Trophoblast cell (in vitro differentiated cells and primary cell): ENCODE measurements around the gene SYNJ1.

Source experiments
- DNase-seq, 2 donors: peaks; one replicate each; pipeline ENCODE4 v3.0.0-alpha.2; 2016
- H2AFZ ChIP-seq: 2 replicates; pipeline ENCODE4 v1.6.1; 2013; ENCODE audit warnings: low read length, moderate library complexity, mild to moderate bottlenecking; ENCODE audit not compliant: insufficient read depth, poor library complexity
- H2AK5ac ChIP-seq: 2 replicates; pipeline ENCODE4 v1.6.1; 2013; ENCODE audit warnings: mild to moderate bottlenecking, low read length
- H2BK120ac ChIP-seq: 2 replicates; pipeline ENCODE4 v1.6.1; 2013; ENCODE audit warnings: low read length, mild to moderate bottlenecking, moderate library complexity; ENCODE audit not compliant: insufficient read depth, poor library complexity
- H2BK12ac ChIP-seq: 2 replicates; pipeline ENCODE4 v1.6.1; 2013; ENCODE audit warnings: mild to moderate bottlenecking, low read length, moderate library complexity
- H2BK5ac ChIP-seq: 2 replicates; pipeline ENCODE4 v1.6.1; 2013; ENCODE audit warnings: low read length, low read depth, moderate library complexity, mild to moderate bottlenecking; ENCODE audit not compliant: poor library complexity
- H3K14ac ChIP-seq: 2 replicates; pipeline ENCODE4 v1.6.1; 2013; ENCODE audit warnings: mild to moderate bottlenecking, low read length
- H3K18ac ChIP-seq: 2 replicates; pipeline ENCODE4 v1.6.1; 2013; ENCODE audit warnings: mild to moderate bottlenecking, low read length
- H3K23ac ChIP-seq: 2 replicates; pipeline ENCODE4 v1.6.1; 2013; ENCODE audit warnings: low read length
- H3K27ac ChIP-seq: 2 replicates; pipeline ENCODE4 v1.5.1; 2013; ENCODE audit warnings: low read depth, mild to moderate bottlenecking, inconsistent platforms, low read length, moderate library complexity
- H3K27me3 ChIP-seq: 2 replicates; pipeline ENCODE4 v1.6.1; 2013; ENCODE audit warnings: inconsistent platforms, mild to moderate bottlenecking, low read length, moderate library complexity; ENCODE audit not compliant: insufficient read depth
- H3K36me3 ChIP-seq, 2 experiments: 1 replicate in 1 of 2; 2 replicates in 1 of 2; pipeline ENCODE4 v1.6.1; 2013; ENCODE audit warnings: low read length in 2 of 2, mild to moderate bottlenecking in 2 of 2, moderate library complexity in 1 of 2; ENCODE audit not compliant: insufficient read depth in 2 of 2, control insufficient read depth in 1 of 2
- H3K4ac ChIP-seq: 2 replicates; pipeline ENCODE4 v1.6.1; 2013; ENCODE audit warnings: low read depth, mild to moderate bottlenecking, low read length, moderate library complexity
- H3K4me1 ChIP-seq, 2 experiments: 1 replicate in 1 of 2; 2 replicates in 1 of 2; pipeline ENCODE4 v1.6.1; 2013; ENCODE audit warnings: low read length in 2 of 2, mild to moderate bottlenecking in 2 of 2, moderate library complexity in 1 of 2; ENCODE audit not compliant: insufficient read depth in 2 of 2, control insufficient read depth in 1 of 2
- H3K4me2 ChIP-seq: 2 replicates; pipeline ENCODE4 v1.6.1; 2013; ENCODE audit warnings: inconsistent platforms, mild to moderate bottlenecking, low read length, moderate library complexity
- H3K4me3 ChIP-seq: 2 replicates; pipeline ENCODE4 v1.5.1; 2013; ENCODE audit warnings: mild to moderate bottlenecking, low read depth, low read length, inconsistent platforms
- H3K79me1 ChIP-seq: one replicate; pipeline ENCODE4 v1.6.1; 2013; ENCODE audit warnings: low read length
- H3K79me2 ChIP-seq: 2 replicates; pipeline ENCODE4 v1.6.1; 2013; ENCODE audit warnings: low read length, mild to moderate bottlenecking; ENCODE audit not compliant: control insufficient read depth, insufficient read depth, poor library complexity
- H3K9ac ChIP-seq: 2 replicates; pipeline ENCODE4 v1.6.1; 2013; ENCODE audit warnings: mild to moderate bottlenecking, low read length
- H3K9me3 ChIP-seq: 2 replicates; pipeline ENCODE4 v1.6.1; 2013; ENCODE audit warnings: low read depth, mild to moderate bottlenecking, control low read depth, inconsistent platforms, low read length; ENCODE audit not compliant: insufficient read depth
- H4K12ac ChIP-seq: 2 replicates; pipeline ENCODE4 v1.6.1; 2013; ENCODE audit warnings: low read depth, mild to moderate bottlenecking, low read length, moderate library complexity
- H4K8ac ChIP-seq: 2 replicates; pipeline ENCODE4 v1.6.1; 2013; ENCODE audit warnings: low read depth, mild to moderate bottlenecking, low read length, moderate library complexity
- H4K91ac ChIP-seq: one replicate; pipeline ENCODE4 v1.6.1; 2013; ENCODE audit warnings: low read depth, mild to moderate bottlenecking, low read length, moderate library complexity
- WGBS: extraction: QIAGEN DNeasy Blood & Tissue Kit; methylation state at CpG from one replicate; pipeline ENCODE4 v1.1.7; 2013; ENCODE audit warnings: missing lambda C conversion rate; ENCODE audit not compliant: insufficient read length, insufficient coverage; ENCODE audit errors: extremely low coverage; 5-methylcytosine and 5-hydroxymethylcytosine counted together

SYNJ1 gene

GRCh38 chr21:32602099-32602498 is 125.7 kb downstream of the SYNJ1 start:
- Histone ChIP-seq H3K23ac (no peak overlapping the region), H3K79me2 (no peaks in the 10 kb centered on the region)
- no CpG with 5 or more reads among the region's 6 CpGs for WGBS

GRCh38 chr21:32599526-32599925 is 128.3 kb downstream of the SYNJ1 start:
- no peaks in the 10 kb centered on the region for H3K4me1 ChIP-seq
- H3K27me3 ChIP-seq: no peaks in the 10 kb centered on the region
- no peak overlapping the region for H2AK5ac ChIP-seq
- no peak overlapping the region for H3K23ac ChIP-seq
- no peak overlapping the region for H3K4ac ChIP-seq
- H4K8ac ChIP-seq: no peak overlapping the region
- no peak overlapping the region for H2AFZ ChIP-seq
- no peak overlapping the region for H3K27ac ChIP-seq
- no peak for DNase-seq
- H3K14ac ChIP-seq: no peak overlapping the region
- peaks cover 1% of the 10 kb centered on the region for H3K9me3 ChIP-seq
- H3K9ac ChIP-seq: no peak overlapping the region
- no peak overlapping the region for H3K4me2 ChIP-seq
- H4K91ac ChIP-seq: no peak overlapping the region
- no peaks in the 10 kb centered on the region for H3K79me1 ChIP-seq
- no peak overlapping the region for H3K4me3 ChIP-seq
- H4K12ac ChIP-seq: no peak overlapping the region
- no peak overlapping the region for H3K18ac ChIP-seq
- WGBS: no CpG with 5 or more reads among the region's 8 CpGs
- peaks cover 26 to 33% of the 10 kb centered on the region in 2 experiments for H3K36me3 ChIP-seq
- no peak overlapping the region for H2BK120ac ChIP-seq
- H2BK12ac ChIP-seq: no peak overlapping the region
- no peak overlapping the region for H2BK5ac ChIP-seq
- H3K79me2 ChIP-seq: no peaks in the 10 kb centered on the region

More at GRCh38 chr21:32602099-32602498, 125.7 kb downstream of the SYNJ1 start:
- DNase-seq: no peak
- Histone ChIP-seq H3K4me1 (no peaks in the 10 kb centered on the region), H3K36me3 (peaks cover 35 to 50% of the 10 kb centered on the region in 2 experiments), H2BK12ac (no peak overlapping the region), H3K9me3 (no peaks in the 10 kb centered on the region), H3K79me1 (no peaks in the 10 kb centered on the region), H4K91ac (no peak overlapping the region), H3K14ac (no peak overlapping the region), H4K8ac (no peak overlapping the region), H2AFZ (no peak overlapping the region), H2BK120ac (no peak overlapping the region), H2BK5ac (no peak overlapping the region), H3K4me3 (no peak overlapping the region), H3K27me3 (no peaks in the 10 kb centered on the region), H2AK5ac (no peak overlapping the region), H3K18ac (no peak overlapping the region), H3K4ac (no peak overlapping the region), H3K4me2 (no peak overlapping the region), H3K9ac (no peak overlapping the region), H4K12ac (no peak overlapping the region), H3K27ac (no peak overlapping the region)

GRCh38 chr21:32599091-32599490 is 128.7 kb downstream of the SYNJ1 start:
- no peak overlapping the region for H3K4me2 ChIP-seq
- H3K18ac ChIP-seq: no peak overlapping the region
- H2AFZ ChIP-seq: no peak overlapping the region
- no peak overlapping the region for H4K12ac ChIP-seq
- peaks cover 23 to 29% of the 10 kb centered on the region in 2 experiments for H3K36me3 ChIP-seq
- H2AK5ac ChIP-seq: no peak overlapping the region
- H3K79me1 ChIP-seq: no peaks in the 10 kb centered on the region
- no CpG with 5 or more reads among the region's 5 CpGs for WGBS
- H3K27me3 ChIP-seq: no peaks in the 10 kb centered on the region
- H3K27ac ChIP-seq: no peak overlapping the region
- H4K8ac ChIP-seq: no peak overlapping the region
- H3K9me3 ChIP-seq: peaks cover 1% of the 10 kb centered on the region
- no peaks in the 10 kb centered on the region for H3K4me1 ChIP-seq
- no peak overlapping the region for H2BK12ac ChIP-seq
- DNase-seq: no peak
- no peak overlapping the region for H2BK5ac ChIP-seq
- H3K14ac ChIP-seq: no peak overlapping the region
- H3K79me2 ChIP-seq: no peaks in the 10 kb centered on the region
- H2BK120ac ChIP-seq: no peak overlapping the region
- no peak overlapping the region for H3K4me3 ChIP-seq
- H3K9ac ChIP-seq: no peak overlapping the region
- H4K91ac ChIP-seq: no peak overlapping the region
- no peak overlapping the region for H3K23ac ChIP-seq
- no peak overlapping the region for H3K4ac ChIP-seq

GRCh38 chr21:32597205-32597604 is 130.6 kb downstream of the SYNJ1 start:
- Histone ChIP-seq H3K36me3 (peaks cover 12 to 13% of the 10 kb centered on the region in 2 experiments), H3K23ac (no peak overlapping the region), H3K4me2 (no peak overlapping the region), H3K27ac (no peak overlapping the region), H3K27me3 (no peaks in the 10 kb centered on the region), H4K91ac (no peak overlapping the region), H3K79me2 (no peaks in the 10 kb centered on the region), H3K14ac (no peak overlapping the region), H3K18ac (no peak overlapping the region), H4K12ac (no peak overlapping the region), H2BK120ac (no peak overlapping the region), H4K8ac (no peak overlapping the region), H3K79me1 (no peaks in the 10 kb centered on the region), H2BK12ac (no peak overlapping the region), H2BK5ac (no peak overlapping the region), H3K4ac (no peak overlapping the region), H2AK5ac (no peak overlapping the region), H3K9me3 (peaks cover 1% of the 10 kb centered on the region), H2AFZ (no peak overlapping the region), H3K9ac (no peak overlapping the region), H3K4me1 (no peaks in the 10 kb centered on the region), H3K4me3 (no peak overlapping the region)
- WGBS: no CpG with 5 or more reads among the region's 6 CpGs
- DNase-seq: peak in 1 of 2 donors; percentile 14
